Epithelial cell of esophagus (primary cell): ENCODE results near the gene AKR1D1.
"Not testable (repeated sequence)": the region's sequence is repeated elsewhere in the genome, so short reads cannot be mapped to it uniquely, and the experiment has no call there.

Source experiments
- DNase-seq: peaks from one replicate; pipeline ENCODE4 v3.0.0; 2010; ENCODE audit warnings: low read depth
- H3K4me3 ChIP-seq: 2 replicates; pipeline ENCODE4 v1.5.1; 2011; ENCODE audit warnings: mild to moderate bottlenecking, low read length, control low read depth
- TF ChIP-seq, protein P1 (sequence below): IDR thresholded peaks from 2 replicates; pipeline ENCODE4 v1.5.1; 2011; ENCODE audit warnings: low read depth, mild to moderate bottlenecking, low read length, control low read depth, inconsistent platforms; ENCODE audit not compliant: insufficient read depth; ENCODE audit errors: missing control alignments

The AKR1D1 gene

DNA sequence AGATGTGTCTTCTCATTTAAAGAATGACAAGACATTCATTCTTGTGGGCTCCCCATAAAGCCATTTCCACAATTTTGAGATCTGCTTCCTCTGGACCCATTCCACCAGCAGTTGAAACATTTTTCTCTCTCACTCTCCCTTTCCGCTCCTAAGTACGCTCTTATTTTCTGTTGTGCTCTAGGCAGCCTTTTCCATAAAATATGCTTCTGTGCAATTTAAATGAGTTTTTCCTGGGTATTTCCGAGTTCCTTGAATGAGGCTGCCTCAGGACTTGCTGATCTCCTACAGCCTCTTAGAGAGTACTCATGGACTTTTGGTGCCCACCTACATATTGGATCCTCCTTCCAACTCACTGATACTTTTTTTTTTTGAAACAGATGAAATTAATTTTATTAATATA lies 23.6 kb upstream of the AKR1D1 start:
- TF ChIP-seq, protein P1, sequence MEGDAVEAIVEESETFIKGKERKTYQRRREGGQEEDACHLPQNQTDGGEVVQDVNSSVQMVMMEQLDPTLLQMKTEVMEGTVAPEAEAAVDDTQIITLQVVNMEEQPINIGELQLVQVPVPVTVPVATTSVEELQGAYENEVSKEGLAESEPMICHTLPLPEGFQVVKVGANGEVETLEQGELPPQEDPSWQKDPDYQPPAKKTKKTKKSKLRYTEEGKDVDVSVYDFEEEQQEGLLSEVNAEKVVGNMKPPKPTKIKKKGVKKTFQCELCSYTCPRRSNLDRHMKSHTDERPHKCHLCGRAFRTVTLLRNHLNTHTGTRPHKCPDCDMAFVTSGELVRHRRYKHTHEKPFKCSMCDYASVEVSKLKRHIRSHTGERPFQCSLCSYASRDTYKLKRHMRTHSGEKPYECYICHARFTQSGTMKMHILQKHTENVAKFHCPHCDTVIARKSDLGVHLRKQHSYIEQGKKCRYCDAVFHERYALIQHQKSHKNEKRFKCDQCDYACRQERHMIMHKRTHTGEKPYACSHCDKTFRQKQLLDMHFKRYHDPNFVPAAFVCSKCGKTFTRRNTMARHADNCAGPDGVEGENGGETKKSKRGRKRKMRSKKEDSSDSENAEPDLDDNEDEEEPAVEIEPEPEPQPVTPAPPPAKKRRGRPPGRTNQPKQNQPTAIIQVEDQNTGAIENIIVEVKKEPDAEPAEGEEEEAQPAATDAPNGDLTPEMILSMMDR, result no peak
- H3K4me3 ChIP-seq, result no peak overlapping the region
- DNase-seq, result no peak

DNA sequence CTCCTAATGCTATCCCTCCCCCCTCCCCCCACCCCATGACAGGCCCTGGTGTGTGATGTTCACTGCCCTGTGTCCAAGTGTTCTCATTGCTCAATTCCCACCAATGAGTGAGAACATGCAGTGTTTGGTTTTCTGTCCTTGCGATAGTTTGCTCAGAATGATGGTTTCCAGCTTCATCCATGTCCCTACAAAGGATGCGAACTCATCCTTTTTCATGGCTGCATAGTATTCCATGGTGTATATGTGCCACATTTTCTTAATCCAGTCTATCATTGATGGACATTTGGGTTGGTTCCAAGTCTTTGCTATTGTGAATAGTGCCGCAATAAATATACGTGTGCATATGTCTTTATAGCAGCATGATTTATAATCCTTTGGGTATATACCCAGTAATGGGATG lies 20.6 kb upstream of the AKR1D1 start:
- H3K4me3 ChIP-seq, DNase-seq: not testable (repeated sequence)

DNA sequence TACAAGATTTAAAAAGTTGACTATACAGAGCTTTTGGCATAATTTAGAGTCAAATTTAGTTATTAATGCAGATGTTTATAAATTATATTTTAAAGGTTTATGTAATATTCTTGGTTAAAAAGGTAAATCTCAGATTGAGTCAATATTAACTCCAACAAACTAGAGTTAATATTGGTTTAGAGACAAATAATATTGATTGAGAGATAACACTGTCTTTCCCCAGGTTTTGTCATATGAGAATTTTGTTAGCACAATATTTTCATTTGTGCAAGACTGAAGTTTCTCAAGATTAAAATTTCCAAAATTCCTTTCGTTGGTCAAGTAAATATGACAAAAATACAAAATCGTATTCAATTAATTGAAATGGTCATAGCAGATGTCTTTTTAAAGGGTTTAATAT lies 12.9 kb upstream of the AKR1D1 start:
- H3K4me3 ChIP-seq, result no peak overlapping the region
- TF ChIP-seq, protein P1, result no peak
- DNase-seq, result no peak

DNA sequence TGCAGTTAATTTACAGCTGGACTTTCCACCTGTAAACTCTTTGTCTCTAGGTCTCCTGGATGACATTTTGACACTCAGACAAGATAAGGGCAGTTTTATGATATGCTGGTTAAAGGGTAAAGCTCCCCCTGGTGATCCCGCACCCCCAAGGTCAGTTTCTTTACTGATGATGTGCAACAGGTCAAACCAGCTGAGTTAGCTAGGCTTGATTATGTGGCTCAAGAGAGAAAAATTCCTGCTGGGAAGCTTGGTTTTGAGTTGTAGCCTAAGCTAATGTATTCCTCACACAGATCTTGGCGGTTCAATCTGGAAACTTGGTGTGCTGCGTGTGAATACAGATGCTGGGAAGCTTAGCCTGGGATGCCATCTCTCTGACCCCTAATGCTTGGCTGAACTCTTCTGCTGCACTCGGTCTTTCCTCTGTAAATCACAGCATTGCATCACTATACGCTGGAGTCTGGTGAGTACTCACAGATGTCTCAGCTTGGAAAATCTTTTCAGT lies 11.4 kb upstream of the AKR1D1 start:
- peak; percentile 27 for DNase-seq
- H3K4me3 ChIP-seq, result no peak overlapping the region
- TF ChIP-seq, protein P1, result no peak

DNA sequence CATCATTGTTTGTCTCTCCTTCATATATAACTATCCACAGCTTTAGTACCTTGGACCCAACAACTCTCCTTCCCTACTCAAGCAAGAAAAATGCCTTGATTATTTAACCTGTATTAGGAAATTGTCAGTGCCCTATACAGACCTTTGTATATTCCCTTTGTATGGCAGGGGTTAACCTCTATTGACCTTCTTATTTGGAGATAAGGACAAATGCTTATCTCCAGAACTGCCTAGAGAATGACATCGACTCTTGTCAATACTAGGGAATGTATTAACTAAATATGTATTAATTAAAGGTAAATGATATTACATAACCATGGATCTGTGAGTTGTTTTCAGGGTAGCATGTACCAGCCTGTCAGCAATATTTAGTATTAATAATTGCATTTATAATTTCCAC lies 10.4 kb upstream of the AKR1D1 start:
- no peak overlapping the region for H3K4me3 ChIP-seq
- TF ChIP-seq, protein P1, result no peak
- DNase-seq, result no peak

DNA sequence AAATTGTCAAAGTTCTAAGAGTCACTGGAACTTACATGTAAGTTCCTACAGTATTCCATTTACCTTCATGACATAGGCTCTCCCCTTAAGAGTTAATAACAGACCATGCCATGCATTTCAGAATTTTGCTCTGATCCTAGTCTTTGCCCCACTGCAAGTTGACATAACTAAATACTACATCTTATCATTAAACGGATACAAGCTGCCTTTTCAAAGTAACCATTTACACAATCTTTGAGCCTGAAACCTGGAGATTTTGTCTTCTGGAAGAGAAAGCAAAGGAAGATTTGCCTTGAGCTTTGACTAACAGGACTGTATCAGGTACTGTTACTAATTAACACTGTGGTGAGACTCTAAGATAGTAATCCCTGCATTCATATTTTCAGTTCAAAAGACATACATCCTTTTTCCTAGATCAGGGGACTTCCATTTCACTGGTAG lies 9.3 kb upstream of the AKR1D1 start:
- H3K4me3 ChIP-seq, result no peak overlapping the region
- DNase-seq, result no peak
- TF ChIP-seq, protein P1, result no peak

DNA sequence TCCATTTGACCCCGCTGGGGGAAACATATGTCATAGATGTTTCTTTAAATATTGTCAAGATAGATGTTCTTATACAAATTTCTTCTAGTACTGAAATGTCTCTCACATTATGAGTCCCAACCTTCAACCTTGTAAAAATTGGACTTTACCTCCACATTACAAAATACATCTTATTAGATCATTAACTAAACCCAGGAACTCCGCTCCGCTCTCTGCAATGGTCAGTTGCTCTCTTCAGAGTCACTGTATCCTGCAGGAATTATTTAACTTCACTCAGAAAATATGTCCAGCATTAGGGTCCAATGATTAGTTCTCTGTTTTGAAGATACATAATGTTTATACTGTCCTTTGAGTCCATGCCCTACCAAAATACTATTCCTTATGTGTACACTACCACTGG lies 8.5 kb upstream of the AKR1D1 start:
- TF ChIP-seq, protein P1, result no peak
- no peak overlapping the region for H3K4me3 ChIP-seq
- DNase-seq, result no peak
